D721Med (cell line): ENCODE data around the gene CST6.
A peak's percentile ranks its signal among the peaks of the same experiment; 100 is the strongest.

Source experiments
- DNase-seq: peaks from one replicate; pipeline ENCODE4 v3.0.0; 2011; ENCODE audit warnings: low spot score; ENCODE audit not compliant: insufficient read length
- FAIRE-seq: peaks from 2 replicates; lab custom pipeline; 2011; peaks lifted over from hg19 to GRCh38; lab: Jason Lieb, UNC
- TF ChIP-seq, protein P1 (sequence below): IDR thresholded peaks from 2 replicates; pipeline ENCODE4 v1.5.1; 2012; ENCODE audit warnings: mild to moderate bottlenecking, control low read depth; ENCODE audit not compliant: insufficient read depth; ENCODE audit errors: missing control alignments

CST6 gene

DNA sequence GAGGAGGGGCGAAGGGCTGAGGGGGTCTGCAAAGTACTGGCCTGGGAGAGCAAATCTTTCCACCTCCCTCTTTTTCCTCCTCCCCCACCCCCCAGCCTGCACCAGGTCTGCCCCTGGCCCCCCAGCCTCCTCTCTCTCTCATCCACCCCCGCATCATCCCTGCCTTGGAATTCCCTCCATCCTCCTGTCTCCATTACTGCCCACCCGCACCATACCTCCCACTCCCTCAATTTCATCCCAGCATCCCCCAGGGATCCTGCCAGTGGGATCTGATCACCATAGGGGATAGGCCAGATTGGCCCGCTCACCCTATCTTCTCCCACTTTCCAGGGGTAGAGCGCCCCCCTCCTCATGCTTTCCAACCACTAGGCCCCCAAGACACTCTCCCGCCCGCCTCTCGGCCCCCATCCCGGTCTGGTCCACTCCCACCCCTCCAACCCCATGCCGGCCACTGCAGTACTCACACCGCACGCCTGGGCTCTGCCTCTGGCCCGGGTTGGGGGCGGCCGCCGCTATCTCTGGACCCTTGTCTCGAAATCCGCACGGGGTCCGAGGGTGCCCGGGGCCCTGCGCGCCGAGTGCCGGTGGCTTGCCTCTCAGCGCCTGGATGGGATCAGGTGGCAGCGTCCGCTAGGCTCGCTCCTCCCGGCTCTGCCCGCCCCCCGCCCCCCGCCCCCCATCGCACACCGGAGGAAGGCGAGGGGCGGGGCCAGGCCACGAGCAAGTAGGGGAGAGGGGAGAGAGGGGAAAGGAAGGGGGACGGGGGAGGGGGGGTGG is 36.9 kb downstream of the CST6 start, which contains the start of gene GAL3ST3:
Gene GAL3ST3 (minus strand): TSS at position 615 of the 777 bp plus-strand sequence. CDS start 3,746 bp downstream, outside the sequence.
- FAIRE-seq (no peak), DNase-seq (peak; percentile 79)

DNA sequence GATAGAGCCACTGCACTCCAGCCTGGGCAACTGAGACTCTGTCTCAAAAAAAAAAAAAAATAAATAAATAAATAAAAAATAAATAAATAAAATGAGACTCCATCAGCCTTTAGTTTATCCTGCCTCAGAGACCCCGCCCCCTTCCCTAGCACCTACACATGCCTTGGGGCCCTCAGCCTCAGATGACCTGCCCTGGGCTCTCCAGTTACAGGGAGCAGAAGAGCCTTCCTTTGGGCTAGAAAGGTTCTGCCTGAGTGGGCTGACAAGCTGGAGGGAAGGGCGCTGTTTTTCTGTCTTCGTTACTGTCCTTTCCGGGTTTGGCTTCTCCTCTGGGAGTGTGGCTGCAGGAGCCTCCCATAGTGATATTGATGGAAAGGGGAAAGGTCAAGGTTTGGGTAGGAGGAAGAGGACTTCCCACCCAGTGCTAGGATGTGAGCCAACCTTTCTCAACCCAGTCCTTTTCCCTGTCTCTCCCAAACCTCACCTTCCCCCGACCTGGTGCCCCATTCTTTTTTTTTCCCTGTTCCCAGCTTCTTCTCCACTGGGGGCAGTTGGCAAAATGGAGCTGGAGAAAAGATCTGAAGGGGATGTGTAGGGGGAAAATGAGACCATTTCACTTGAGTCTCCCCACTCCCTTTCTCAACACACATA is 38.9 kb downstream of the CST6 start:
- TF ChIP-seq, protein P1, sequence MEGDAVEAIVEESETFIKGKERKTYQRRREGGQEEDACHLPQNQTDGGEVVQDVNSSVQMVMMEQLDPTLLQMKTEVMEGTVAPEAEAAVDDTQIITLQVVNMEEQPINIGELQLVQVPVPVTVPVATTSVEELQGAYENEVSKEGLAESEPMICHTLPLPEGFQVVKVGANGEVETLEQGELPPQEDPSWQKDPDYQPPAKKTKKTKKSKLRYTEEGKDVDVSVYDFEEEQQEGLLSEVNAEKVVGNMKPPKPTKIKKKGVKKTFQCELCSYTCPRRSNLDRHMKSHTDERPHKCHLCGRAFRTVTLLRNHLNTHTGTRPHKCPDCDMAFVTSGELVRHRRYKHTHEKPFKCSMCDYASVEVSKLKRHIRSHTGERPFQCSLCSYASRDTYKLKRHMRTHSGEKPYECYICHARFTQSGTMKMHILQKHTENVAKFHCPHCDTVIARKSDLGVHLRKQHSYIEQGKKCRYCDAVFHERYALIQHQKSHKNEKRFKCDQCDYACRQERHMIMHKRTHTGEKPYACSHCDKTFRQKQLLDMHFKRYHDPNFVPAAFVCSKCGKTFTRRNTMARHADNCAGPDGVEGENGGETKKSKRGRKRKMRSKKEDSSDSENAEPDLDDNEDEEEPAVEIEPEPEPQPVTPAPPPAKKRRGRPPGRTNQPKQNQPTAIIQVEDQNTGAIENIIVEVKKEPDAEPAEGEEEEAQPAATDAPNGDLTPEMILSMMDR, result no peak
- FAIRE-seq, result no peak
- no peak for DNase-seq

More for the DNA sequence above, 36.9 kb downstream of the CST6 start, which contains the start of gene GAL3ST3:
- TF ChIP-seq, protein P1, result no peak

- DNase-seq (no peak), FAIRE-seq (no peak)
- TF ChIP-seq, protein P1, result no peak
Observed at GRCh38 chr11:66051371-66051765, 39.6 kb downstream of the CST6 start.

DNA sequence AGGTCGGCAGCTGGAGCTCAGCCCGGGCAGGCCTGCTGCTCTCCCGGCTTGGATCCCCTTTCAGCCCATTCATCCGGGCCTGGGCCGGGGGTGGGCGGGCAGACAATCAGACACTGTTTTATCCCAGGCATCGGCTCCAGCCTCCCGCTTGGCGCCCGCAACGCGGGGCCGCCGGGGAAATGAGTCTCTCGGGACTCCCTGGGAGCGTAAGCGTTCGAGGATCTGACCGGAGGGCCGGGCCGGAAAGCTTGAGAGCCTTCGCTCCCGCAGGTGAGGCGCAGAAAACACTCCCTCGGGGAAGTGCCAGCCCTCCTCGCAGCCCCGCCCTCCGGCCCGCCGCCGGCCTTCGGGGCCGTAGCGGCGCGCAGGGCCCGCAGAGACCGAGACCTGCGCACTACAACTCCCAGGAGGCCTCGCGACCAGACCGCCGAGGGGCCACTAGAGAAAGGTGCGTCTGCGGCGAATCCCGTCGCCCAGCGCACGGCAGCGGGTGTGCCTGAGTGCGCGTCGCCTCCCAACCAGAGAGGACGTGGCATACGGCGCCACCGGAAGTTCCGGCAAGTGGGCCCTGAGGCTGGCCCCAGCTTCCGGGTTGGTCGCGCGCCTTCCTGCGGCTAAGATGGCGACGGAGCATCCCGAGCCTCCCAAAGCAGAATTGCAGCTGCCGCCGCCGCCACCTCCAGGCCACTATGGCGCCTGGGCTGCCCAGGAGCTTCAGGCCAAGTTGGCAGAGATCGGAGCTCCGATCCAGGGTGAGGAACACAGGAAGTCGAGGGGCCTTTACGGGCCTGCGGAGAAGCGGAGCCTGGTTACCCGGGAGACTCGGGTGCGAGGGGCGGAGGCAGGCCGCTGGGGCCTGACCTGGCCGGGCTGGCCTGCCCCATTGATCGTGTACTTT is 40.2 kb downstream of the CST6 start, which contains the start of gene SF3B2:
Gene SF3B2 (plus strand): TSS at position 599 of the 898 bp plus-strand sequence. CDS start 21 bp downstream, at position 620.
- FAIRE-seq (no peak), DNase-seq (peak; percentile 87)
- TF ChIP-seq, protein P1, result no peak

- TF ChIP-seq, protein P1, result no peak
- no peak for FAIRE-seq
- DNase-seq, result no peak
Observed at GRCh38 chr11:66052664-66052982, 40.8 kb downstream of the CST6 start.

GRCh38 chr11:66055021-66055420 is 43.2 kb downstream of the CST6 start:
- no peak for DNase-seq
- no peak for FAIRE-seq
- TF ChIP-seq, protein P1, result no peak
